ENCODE data around the gene NPW. TPM values are rescaled to one million over a fixed set of nuclear protein-coding genes. Genes with fewer than 3 reads are reported as not detected.

The NPW gene
- total and polyA plus RNA-seq, 9 of the 15 experiments (the other 6 are each of a cell fraction or from before 2014, with no cell fraction given), result 0.14 to 4.0 (median 2.6) TPM; not detected in 4

GRCh38 chr16:2003827-2004641 is 15.6 kb upstream of the NPW start (continued):
- TF ChIP-seq ZNF449 (CRISPR knock-in tag; IDR thresholded peaks at IDR 0.05), result no peak
- no peak for TF ChIP-seq EHMT2 (IDR thresholded peaks at IDR 0.05)
- TF ChIP-seq E4F1 (CRISPR knock-in tag; IDR thresholded peaks at IDR 0.05; ENCODE audit: borderline replicate concordance), result no peak
- 0 out of 2 replicates have a peak, but pooled peaks have one; percentile 21 for TF ChIP-seq ZBTB43 (CRISPR knock-in tag; IDR thresholded peaks at IDR 0.05)
- TF ChIP-seq, protein P1, sequence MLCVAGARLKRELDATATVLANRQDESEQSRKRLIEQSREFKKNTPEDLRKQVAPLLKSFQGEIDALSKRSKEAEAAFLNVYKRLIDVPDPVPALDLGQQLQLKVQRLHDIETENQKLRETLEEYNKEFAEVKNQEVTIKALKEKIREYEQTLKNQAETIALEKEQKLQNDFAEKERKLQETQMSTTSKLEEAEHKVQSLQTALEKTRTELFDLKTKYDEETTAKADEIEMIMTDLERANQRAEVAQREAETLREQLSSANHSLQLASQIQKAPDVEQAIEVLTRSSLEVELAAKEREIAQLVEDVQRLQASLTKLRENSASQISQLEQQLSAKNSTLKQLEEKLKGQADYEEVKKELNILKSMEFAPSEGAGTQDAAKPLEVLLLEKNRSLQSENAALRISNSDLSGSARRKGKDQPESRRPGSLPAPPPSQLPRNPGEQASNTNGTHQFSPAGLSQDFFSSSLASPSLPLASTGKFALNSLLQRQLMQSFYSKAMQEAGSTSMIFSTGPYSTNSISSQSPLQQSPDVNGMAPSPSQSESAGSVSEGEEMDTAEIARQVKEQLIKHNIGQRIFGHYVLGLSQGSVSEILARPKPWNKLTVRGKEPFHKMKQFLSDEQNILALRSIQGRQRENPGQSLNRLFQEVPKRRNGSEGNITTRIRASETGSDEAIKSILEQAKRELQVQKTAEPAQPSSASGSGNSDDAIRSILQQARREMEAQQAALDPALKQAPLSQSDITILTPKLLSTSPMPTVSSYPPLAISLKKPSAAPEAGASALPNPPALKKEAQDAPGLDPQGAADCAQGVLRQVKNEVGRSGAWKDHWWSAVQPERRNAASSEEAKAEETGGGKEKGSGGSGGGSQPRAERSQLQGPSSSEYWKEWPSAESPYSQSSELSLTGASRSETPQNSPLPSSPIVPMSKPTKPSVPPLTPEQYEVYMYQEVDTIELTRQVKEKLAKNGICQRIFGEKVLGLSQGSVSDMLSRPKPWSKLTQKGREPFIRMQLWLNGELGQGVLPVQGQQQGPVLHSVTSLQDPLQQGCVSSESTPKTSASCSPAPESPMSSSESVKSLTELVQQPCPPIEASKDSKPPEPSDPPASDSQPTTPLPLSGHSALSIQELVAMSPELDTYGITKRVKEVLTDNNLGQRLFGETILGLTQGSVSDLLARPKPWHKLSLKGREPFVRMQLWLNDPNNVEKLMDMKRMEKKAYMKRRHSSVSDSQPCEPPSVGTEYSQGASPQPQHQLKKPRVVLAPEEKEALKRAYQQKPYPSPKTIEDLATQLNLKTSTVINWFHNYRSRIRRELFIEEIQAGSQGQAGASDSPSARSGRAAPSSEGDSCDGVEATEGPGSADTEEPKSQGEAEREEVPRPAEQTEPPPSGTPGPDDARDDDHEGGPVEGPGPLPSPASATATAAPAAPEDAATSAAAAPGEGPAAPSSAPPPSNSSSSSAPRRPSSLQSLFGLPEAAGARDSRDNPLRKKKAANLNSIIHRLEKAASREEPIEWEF (CRISPR knock-in tag; IDR thresholded peaks at IDR 0.05), result no peak
- no peak for TF ChIP-seq IRF9 (tag; IDR thresholded peaks at IDR 0.05)
- no peak for TF ChIP-seq ATF6 (CRISPR knock-in tag; IDR thresholded peaks at IDR 0.05)
- no peak for TF ChIP-seq LEF1 (IDR thresholded peaks at IDR 0.05)
- TF ChIP-seq, protein P2, sequence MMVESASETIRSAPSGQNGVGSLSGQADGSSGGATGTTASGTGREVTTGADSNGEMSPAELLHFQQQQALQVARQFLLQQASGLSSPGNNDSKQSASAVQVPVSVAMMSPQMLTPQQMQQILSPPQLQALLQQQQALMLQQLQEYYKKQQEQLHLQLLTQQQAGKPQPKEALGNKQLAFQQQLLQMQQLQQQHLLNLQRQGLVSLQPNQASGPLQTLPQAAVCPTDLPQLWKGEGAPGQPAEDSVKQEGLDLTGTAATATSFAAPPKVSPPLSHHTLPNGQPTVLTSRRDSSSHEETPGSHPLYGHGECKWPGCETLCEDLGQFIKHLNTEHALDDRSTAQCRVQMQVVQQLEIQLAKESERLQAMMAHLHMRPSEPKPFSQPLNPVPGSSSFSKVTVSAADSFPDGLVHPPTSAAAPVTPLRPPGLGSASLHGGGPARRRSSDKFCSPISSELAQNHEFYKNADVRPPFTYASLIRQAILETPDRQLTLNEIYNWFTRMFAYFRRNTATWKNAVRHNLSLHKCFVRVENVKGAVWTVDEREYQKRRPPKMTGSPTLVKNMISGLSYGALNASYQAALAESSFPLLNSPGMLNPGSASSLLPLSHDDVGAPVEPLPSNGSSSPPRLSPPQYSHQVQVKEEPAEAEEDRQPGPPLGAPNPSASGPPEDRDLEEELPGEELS (CRISPR knock-in tag; IDR thresholded peaks at IDR 0.05; ENCODE audit: borderline replicate concordance), result peak; percentile 47; the same call in 1 of the 2 replicates

Data from K562 (cell line).